Fibroblast of peridontal ligament (primary cell): Measurements from ENCODE around the gene PES1.
A peak's percentile ranks its signal among the peaks of the same experiment; 100 is the strongest.
"Not testable (repeated sequence)": the region's sequence is repeated elsewhere in the genome, so short reads cannot be mapped to it uniquely, and the experiment has no call there.

Experiments
- DNase-seq: peaks from one replicate; pipeline ENCODE4 v3.0.0-alpha.2; 2010; ENCODE audit errors: extremely low read depth

Gene PES1

DNA sequence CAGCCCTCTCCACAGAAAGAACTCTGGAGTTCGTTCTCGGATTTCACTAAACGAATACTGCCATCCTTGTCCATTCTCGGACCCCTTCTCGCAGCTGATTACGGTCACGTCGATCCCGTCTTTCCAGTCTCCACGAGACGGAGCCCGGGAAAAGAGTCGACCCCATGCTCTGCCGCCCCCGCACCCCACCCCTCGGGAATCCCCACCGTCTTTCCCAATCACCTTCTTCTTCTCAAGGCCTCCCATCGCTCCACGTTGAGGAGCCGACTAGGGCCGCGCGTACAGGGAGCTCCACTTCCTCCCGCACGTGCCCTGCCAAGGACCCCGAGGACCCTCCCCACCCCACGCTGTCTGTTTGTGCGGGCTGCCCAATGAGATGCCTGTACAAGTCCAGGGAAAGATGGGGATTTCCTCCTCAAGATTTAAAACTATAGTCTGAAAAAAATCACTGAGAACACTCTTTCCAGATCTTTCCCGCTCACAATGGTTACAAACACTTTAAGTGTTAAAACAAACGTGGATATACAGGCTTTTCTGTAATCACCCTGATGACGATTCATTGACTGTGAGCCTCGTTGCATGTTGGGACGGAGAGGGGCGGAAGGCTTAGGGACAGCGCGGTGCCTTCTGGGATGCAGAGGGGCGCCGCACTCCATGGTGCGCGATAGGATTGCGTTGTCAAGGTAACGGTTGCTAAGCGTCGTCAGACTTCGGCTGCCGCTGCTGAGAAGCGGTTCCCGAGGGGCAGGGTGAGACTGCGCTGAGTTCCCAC lies at the start of gene PES1:
Gene PES1 (minus strand): TSS at position 323 of the 772 bp plus-strand sequence. CDS start 77 bp downstream, at position 246.
- peak; percentile 99 for DNase-seq

DNA sequence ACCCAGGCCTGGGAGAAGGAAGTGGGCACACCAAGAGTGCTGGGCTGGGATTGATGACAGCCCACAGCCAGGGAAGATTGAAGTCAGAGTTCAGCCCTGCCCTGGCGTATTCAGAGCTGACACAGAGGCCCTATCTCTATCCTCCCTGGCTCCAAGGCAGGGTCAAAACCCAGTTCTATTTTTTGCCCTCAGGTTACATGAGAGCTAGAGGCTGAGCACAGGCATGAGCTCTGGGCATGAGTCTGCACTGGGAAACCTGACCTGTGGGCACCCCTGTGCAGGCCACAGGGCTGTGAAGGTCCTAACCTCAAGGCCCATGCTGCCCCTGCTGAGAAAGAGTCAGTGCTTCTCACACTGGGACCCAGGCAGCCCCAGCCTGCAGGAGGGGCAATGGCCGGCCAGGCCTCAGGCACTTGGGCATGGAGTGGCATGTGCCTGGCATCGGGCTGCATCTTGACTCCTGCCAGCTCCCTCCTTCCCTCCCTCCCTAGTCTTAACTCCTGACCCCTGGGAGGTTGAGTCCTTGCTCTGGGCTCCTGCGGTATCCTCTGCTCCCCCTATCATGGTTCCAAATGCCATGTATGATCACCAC lies 49.2 kb upstream of the PES1 start:
- DNase-seq: no peak

DNA sequence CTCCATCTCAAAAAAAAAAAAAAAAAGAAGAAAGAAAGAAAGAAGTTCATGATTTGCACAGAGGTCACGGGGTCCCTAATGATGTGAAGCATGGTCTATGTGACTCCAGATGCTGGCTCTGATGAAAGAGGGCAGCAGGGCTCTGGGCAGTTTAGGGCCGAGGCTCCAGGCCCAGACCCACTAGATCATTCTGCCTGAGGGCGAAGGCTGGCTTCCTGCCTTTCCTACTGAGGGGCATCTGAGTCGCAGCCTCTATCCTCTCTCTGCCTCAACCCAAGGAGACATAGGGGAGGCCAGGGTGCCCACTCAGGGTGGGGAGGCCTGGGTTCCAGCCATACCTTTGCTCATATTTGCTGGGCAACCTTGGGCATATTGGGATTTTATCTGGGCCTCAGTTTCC lies 48.7 kb upstream of the PES1 start:
- no peak for DNase-seq

DNA sequence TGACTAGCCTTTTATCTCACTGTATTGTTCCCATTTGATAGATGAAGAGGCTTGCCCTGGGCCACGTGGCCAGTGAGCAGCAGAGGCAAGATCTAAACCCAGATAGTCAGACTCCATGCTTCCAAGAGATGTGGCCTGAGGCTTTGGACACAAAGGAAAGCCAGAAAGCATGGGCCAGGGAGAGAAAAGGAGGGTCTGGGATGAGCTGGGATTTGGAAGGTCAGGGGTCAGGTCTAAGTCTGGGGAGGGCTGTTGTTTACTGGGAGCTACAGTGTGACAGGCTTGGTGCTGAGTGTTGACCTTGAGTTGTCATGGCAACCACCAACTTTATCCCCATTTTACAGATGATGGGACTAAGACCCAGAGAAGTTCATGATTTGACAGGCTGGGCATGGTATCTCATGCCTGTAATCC lies 46.0 kb upstream of the PES1 start:
- DNase-seq: peak; percentile 19

DNA sequence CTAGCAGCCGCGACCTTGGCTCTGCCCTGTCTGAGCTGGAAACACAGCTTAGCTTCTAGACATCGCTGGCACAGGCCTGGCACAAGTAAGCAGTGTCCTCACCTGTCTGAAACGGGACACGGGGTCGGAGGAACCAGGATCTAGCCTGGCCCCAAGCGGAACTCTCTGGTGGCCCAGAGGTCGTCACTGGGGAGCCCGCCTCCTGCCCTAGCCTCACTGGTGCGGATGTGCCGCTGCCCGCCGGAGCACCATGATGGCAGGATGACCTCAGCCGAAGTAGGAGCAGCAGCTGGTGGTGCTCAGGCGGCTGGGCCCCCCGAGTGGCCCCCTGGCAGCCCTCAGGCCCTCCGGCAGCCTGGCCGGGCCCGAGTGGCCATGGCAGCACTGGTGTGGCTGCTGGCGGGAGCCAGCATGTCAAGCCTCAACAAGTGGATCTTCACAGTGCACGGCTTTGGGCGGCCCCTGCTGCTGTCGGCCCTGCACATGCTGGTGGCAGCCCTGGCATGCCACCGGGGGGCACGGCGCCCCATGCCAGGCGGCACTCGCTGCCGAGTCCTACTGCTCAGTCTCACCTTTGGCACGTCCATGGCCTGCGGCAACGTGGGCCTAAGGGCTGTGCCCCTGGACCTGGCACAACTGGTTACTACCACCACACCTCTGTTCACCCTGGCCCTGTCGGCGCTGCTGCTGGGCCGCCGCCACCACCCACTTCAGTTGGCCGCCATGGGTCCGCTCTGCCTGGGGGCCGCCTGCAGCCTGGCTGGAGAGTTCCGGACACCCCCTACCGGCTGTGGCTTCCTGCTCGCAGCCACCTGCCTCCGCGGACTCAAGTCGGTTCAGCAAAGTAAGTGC lies 44.7 kb upstream of the PES1 start:
- no peak for DNase-seq

DNA sequence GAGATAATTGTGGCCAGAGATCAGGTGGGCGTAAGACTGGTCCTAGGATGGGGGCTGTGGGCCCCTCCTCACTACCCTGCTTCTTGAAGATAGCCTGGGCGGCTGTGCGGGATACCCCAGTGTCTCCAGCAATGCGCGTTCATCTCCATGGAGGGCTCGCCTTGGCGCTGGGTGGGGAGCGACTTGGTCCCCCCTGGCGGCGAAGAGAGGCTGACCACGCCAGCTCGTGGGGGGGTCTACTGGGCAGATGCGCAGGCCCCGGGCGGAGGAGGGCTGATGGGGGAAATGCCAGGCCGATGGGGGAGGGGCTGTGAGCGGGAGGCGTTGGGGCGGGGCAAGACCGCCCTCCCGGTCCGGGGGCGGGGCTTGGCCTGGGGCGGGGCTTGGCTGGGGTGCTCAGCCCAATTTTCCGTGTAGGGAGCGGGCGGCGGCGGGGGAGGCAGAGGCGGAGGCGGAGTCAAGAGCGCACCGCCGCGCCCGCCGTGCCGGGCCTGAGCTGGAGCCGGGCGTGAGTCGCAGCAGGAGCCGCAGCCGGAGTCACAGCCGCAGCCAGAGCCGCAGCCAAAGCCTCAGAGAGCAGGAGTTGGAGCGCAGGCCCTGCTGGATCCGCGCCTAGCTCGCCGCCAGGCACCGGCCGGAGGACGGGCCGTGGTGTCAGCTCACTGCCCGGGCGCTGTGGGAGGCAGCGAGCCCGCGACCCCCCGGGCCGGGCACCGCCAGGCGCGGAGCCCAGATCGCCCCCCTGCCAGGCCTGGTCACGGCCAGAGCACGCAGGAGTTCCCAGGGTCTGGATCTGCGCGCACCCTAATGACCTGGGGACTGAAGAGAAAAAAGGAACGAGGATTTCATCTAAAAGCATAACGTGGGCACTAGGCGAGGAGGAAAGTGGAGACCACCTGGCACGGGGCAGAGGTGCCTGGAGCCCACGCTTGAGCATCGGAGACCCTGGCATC lies 43.8 kb upstream of the PES1 start, which contains the start of gene SLC35E4:
Gene SLC35E4 (plus strand): TSS at position 509 of the 953 bp plus-strand sequence. CDS start 670 bp downstream, outside the sequence.
- peak; percentile 81 for DNase-seq

DNA sequence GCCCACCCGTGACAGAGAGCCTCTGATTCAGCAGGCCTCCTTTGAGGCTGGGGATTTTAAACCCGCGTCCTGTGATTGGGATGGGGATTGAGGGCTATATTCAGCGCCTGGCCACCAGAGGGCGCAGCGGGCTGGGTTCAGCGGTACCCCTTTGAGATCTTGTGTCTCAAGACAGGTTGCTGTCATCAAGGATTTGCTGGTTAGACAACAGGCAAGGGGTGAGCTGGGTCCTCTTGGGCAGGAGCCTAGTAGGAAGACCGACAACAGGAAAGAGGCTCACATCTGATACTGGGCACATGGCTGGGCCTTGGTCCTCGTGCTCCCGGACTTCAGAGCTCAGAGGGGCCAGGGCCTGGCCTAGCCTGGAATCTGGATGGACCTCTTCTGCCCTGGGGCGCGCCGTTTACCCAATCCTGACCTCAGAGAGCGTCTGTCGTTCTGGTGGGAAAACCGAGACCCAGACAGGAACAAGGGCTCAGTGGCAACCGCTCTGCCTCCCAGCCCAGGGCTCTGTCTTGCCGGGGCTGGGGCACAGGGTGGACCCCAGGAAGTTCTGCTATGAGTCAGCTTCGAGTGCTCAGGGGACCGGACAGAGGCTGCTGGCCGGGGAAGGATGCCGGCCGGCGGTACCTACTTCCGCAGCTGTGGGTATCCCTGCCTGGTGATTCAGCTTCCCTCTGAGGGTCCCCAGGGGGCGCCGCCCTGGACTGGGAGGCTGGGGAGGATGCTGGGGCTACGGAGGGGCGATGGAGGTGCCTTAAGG lies 42.9 kb upstream of the PES1 start:
- peak; percentile 88 for DNase-seq

DNA sequence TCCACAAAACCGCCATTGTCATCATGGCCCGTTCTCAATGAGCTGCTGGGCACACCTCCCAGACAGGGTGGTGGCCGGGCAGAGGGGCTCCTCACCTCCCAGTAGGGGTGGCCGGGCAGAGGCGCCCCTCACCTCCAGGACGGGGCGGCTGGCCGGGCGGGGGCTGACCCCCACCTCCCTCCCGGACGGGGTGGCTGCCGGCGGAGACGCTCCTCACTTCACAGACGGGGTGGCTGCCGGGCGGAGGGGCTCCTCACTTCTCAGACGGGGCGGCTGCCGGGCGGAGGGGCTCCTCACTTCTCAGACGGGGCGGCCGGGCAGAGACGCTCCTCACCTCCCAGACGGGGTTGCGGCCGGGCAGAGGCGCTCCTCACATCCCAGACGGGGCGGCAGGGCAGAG lies 39.8 kb upstream of the PES1 start:
- not testable (repeated sequence) for DNase-seq

DNA sequence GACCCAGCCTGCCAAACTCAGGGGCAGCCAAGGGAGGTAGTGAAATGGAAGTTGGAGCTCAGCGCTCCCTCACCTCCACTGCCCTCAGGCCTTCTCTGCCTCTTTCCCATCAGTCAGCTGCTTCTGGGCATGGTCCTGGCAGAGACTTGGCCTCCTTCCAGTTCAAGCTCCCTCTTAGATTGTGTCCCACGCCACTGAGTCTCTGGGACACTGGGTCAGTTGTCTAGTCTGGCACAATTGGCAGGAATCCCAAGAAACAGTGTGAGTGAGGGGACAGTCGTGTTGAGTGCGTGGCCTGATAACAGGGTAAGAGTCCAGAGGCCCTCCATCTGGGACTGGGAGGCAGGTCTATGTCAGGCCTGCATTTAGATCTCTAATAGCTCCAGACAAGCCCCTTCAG lies 36.8 kb upstream of the PES1 start:
- no peak for DNase-seq

DNA sequence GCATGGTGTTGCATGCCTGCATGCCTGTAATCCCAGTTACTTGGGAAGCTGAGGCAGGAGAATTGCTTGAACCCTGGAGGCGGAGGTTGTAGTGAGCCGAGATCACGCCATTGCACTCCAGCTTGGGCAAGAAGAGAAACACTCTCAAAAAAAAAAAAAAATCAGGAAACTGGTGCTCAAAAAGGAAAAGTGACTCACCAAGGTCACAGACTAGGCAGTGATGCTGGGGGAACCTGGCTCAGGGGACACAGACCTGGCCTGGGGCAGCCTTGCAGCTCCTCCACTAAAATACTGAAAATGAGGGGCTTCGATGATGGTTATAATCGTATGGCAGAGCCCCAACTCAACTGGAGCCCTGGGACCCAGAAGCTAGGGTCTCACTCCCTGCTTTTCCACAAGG lies 35.8 kb upstream of the PES1 start:
- DNase-seq: no peak

DNA sequence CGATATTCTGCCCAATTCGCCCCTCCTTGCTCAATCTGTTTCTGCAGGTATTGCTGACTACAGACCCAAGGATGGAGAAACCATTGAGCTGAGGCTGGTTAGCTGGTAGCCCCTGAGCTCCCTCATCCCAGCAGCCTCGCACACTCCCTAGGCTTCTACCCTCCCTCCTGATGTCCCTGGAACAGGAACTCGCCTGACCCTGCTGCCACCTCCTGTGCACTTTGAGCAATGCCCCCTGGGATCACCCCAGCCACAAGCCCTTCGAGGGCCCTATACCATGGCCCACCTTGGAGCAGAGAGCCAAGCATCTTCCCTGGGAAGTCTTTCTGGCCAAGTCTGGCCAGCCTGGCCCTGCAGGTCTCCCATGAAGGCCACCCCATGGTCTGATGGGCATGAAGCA lies 34.7 kb upstream of the PES1 start:
- no peak for DNase-seq

DNA sequence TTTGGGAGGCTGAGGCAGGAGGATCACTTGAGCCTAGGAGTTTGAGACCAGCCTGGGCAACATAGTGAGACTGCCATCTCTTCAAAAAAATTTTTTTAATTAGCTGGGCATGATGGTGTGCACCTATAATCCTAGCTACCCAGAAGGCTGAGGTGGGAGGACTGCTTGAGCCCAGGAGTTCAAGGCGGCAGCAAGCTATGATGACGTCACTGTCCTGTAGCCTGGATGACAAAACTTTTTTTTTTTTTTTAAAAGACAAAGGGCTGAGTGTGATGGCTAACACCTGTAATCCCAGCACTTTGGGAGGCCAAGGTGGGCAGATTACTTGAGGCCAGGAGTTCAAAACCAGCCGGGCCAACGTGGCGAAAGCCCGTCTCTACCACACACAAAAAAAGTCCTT lies 28.2 kb upstream of the PES1 start:
- not testable (repeated sequence) for DNase-seq

DNA sequence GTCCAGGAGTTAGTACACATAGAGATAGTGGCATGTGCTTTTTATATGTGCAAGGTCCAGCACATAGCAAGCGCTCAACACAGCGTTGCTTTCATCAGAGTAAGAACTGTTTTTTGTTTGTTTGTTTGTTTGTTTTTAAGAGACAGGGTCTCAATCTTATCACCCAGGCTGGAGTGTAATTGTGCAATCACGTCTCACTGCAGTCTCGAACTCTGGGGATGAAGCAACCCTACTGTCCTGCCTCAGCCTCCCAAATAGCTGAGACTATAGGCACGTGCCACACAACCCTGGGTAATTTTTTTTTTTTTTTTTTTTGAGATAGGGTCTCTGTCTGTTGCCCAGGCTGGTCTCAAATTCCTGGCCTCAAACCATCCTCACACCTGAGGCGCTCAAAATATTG lies 26.1 kb upstream of the PES1 start:
- no peak for DNase-seq

DNA sequence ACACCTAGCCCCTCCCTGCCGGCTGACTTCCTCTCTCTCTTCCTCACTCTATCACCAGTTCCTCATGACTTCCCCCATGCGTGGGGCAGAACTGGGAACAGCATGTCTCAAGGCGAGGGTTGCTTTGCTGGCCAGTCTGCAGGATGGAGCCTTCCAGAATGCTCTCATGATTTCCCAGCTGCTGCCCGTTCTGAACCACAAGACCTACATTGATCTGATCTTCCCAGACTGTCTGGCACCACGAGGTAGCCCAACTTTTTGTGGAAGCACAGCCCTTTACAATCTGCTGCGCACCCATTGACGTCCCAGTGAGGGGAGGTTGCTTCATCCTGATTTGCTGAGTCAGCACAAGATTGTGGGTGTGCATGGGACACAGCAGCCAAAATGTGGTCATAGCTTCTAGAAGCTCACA lies 23.8 kb upstream of the PES1 start:
- no peak for DNase-seq

DNA sequence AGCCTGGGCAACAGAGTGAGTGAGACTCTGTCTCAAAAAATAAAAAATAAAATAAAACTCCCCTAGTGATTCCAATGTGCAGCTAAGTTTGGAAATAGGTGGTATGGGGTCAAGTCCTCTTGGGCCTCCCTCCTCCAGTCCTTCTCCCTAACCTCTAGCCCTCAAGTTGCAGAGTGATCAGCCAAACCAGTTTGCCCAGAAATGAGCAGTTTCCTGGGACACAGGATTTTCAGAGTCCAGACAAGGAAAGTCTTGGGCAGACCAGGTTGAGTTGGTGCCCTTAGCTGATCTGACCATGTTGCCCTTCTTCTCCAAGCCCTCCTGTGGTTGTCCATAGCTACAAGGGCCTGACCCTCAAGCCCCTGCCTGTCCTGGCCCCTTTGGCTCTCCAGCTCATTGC lies 23.2 kb upstream of the PES1 start:
- no peak for DNase-seq

DNA sequence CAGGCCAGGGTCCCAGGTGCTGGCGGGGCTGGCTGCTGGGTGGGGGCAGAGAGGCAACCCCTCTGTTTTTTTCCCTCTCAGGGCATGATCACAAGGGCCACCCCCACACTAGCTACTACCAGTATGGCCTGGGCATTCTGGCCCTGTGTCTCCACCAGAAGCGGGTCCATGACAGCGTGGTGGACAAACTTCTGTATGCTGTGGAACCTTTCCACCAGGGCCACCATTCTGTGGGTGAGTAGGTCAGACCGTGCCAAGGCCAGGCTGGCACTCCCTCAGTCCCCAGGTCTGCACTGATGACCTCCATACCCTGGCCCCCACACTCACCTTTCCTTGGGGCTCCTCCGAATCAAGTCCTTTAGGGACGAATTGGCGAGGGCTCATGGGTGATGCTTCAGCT lies 22.6 kb upstream of the PES1 start:
- no peak for DNase-seq

DNA sequence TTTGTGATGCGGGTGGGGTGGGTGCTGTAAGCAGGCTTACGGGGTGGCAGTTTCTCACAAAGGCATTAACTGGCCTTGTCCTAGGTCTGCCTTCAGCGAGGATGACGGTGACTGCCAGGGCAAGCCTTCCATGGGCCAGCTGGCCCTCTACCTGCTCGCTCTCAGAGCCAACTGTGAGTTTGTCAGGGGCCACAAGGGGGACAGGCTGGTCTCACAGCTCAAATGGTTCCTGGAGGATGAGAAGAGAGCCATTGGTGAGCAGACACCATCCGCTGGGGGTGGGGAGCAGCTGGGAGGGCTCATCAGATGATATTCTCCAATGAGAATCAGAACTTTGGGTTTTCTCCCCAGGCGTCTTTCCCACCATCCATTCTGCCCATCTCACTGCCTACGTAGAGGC lies 21.1 kb upstream of the PES1 start:
- no peak for DNase-seq

DNA sequence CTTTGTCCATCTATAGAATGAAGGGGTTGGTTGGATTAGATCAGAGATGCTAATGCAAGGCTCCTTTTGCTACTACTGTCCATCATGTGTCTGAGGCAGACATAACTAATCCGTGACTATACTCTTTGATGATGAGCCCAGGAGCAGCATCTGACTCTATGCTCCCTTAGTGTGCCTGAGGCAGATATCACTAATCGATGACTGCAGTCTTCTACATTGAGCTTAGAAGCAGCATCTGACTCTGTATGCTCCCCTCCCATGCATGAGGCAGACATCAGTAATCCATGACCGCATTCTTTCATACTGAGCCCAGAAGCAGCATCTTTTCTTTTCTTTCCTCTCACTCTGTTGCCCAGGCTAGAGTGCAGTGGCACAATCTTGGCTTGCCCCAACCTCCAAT lies 19.5 kb upstream of the PES1 start:
- DNase-seq: no peak

DNA sequence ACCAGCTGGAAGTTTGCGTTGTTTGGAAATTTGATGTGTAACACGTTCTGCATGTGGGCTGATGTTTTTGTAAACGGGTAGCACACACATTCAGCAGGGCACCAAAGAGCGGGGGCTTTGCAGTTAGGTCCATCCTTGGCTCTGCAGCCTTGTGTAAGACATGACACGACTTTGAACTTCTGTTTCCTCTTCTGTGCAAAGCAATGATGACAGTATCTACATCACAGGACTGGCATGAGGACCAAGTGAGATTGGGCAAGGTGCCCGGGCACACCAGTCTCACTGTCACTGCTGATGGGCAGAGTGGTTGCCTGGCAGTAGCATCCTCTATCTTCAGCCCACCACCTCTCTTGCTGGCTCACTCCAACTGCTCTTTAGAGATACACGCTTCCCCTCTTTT lies 18.6 kb upstream of the PES1 start:
- no peak for DNase-seq
